ENCODE data around the gene ADORA2B.
"Not testable (repeated sequence)": the region's sequence is repeated elsewhere in the genome, so short reads cannot be mapped to it uniquely, and the experiment has no call there.

Gene ADORA2B

GRCh38 chr17:15926039-15926740 lies 18.7 kb upstream of the ADORA2B start:
- no peak for DNase-seq

- no peak for DNase-seq
These were observed 16.6 kb upstream of the ADORA2B start for GRCh38 chr17:15928286-15928785.

GRCh38 chr17:15929941-15930340 lies 15.0 kb upstream of the ADORA2B start:
- no peak for DNase-seq

- no peak for DNase-seq
These were observed 14.5 kb upstream of the ADORA2B start for GRCh38 chr17:15930426-15930825.

GRCh38 chr17:15931394-15931793 lies 13.5 kb upstream of the ADORA2B start:
- peak; percentile 29 for DNase-seq

- DNase-seq: no peak
These were observed 10.1 kb upstream of the ADORA2B start for GRCh38 chr17:15934866-15935265.

GRCh38 chr17:15935891-15936290 lies 9.0 kb upstream of the ADORA2B start:
- DNase-seq: no peak

GRCh38 chr17:15936481-15936880 lies 8.4 kb upstream of the ADORA2B start:
- DNase-seq: not testable (repeated sequence)

GRCh38 chr17:15941781-15942180 lies 3.1 kb upstream of the ADORA2B start:
- no peak for DNase-seq

- no peak for DNase-seq
These were observed 2.6 kb upstream of the ADORA2B start for GRCh38 chr17:15942207-15942833.

GRCh38 chr17:15943971-15944758 lies 765 bp upstream of the ADORA2B start:
- no peak for DNase-seq

GRCh38 chr17:15945527-15946191 lies 729 bp downstream of the ADORA2B start:
- no peak for DNase-seq

GRCh38 chr17:15946611-15947120 lies 1.7 kb downstream of the ADORA2B start:
- DNase-seq: no peak

- no peak for DNase-seq
These were observed 2.3 kb downstream of the ADORA2B start for GRCh38 chr17:15947271-15947670.

- no peak for DNase-seq
These were observed 3.2 kb downstream of the ADORA2B start for GRCh38 chr17:15947976-15948752.

GRCh38 chr17:15951368-15952047 lies 6.6 kb downstream of the ADORA2B start:
- no peak for DNase-seq

GRCh38 chr17:15952048-15952532 lies 7.2 kb downstream of the ADORA2B start:
- no peak for DNase-seq

GRCh38 chr17:15952916-15953790 lies 8.2 kb downstream of the ADORA2B start:
- no peak for DNase-seq

- DNase-seq: no peak
These were observed 9.3 kb downstream of the ADORA2B start for GRCh38 chr17:15954222-15954621.
